IMR-90 (cell line): ENCODE data around the gene ABHD12. TPM values are rescaled to one million over a fixed set of nuclear protein-coding genes. Genes with fewer than 3 reads are reported as not detected.

Experiments
- ATAC-seq: fragments of 200-7000 bp; cut with Tn5 transposase; 2 replicates; pipeline ENCODE4 v1.9.1; 2020; ENCODE audit warnings: low read depth, mild to moderate bottlenecking, moderate library complexity
- BruUV-seq: library from RNA; stranded (reverse); fragments of 400-500 nt; replicated peaks from 2 replicates; lab custom pipeline; 2021; lab: Mats Ljungman, UMichigan
- CTCF ChIA-PET: fragments of 300-600 bp; formaldehyde crosslinking; extraction: SDS; loops from one replicate; lab custom pipeline; 2021; ENCODE audit warnings: antibody characterized with exemption; lab: Yijun Ruan, JAX
- POLR2A ChIA-PET: fragments of 300-600 bp; sonication (Branson Sonifier 250); formaldehyde crosslinking; loops from one replicate; lab custom pipeline; 2022; ENCODE audit warnings: antibody characterized with exemption; ENCODE audit not compliant: unreplicated experiment; lab: Charles Lee
- DNase-seq: peaks from one replicate; pipeline ENCODE4 v3.0.0; 2013
- H2AFZ ChIP-seq: replicated peaks from 2 replicates; pipeline ENCODE3; 2013; ENCODE audit warnings: low read length, mild to moderate bottlenecking; ENCODE audit not compliant: poor library complexity
- H2AK5ac ChIP-seq: 2 replicates; pipeline ENCODE4 v1.6.1; 2013; ENCODE audit warnings: low read depth, low read length, inconsistent platforms
- H2AK9ac ChIP-seq: replicated peaks from 2 replicates; pipeline ENCODE3; 2013; ENCODE audit warnings: mild to moderate bottlenecking, low read depth, low read length, moderate library complexity; ENCODE audit not compliant: poor library complexity
- H2BK120ac ChIP-seq: 2 replicates; pipeline ENCODE4 v1.6.1; 2013; ENCODE audit warnings: low read depth, low read length, inconsistent platforms
- H2BK15ac ChIP-seq: 3 replicates; pipeline ENCODE4 v1.6.1; 2013; ENCODE audit warnings: low read depth, low read length, inconsistent platforms
- H2BK20ac ChIP-seq: 2 replicates; pipeline ENCODE4 v1.6.1; 2013; ENCODE audit warnings: low read depth, mild to moderate bottlenecking, inconsistent platforms, low read length, moderate library complexity
- H2BK5ac ChIP-seq: 2 replicates; pipeline ENCODE4 v1.6.1; 2013; ENCODE audit warnings: mild to moderate bottlenecking, low read depth, low read length, inconsistent platforms; ENCODE audit not compliant: poor library complexity, severe bottlenecking
- H3K14ac ChIP-seq: replicated peaks from 2 replicates; pipeline ENCODE4 v1.6.1; 2013; ENCODE audit warnings: low read depth, low read length, inconsistent platforms
- H3K18ac ChIP-seq: 2 replicates; pipeline ENCODE4 v1.6.1; 2013; ENCODE audit warnings: low read depth, low read length, control low read depth
- H3K23ac ChIP-seq: 2 replicates; pipeline ENCODE4 v1.6.1; 2013; ENCODE audit warnings: low read depth, low read length, inconsistent platforms
- H3K27ac ChIP-seq: 2 replicates; pipeline ENCODE4 v1.5.1; 2013; ENCODE audit warnings: mild to moderate bottlenecking, control low read depth, low read length; ENCODE audit not compliant: insufficient read depth
- H3K27me3 ChIP-seq: 2 replicates; pipeline ENCODE4 v1.6.1; 2013; ENCODE audit warnings: low read length; ENCODE audit not compliant: control insufficient read depth, insufficient read depth
- H3K36me3 ChIP-seq: 2 replicates; pipeline ENCODE4 v1.6.1; 2013; ENCODE audit warnings: low read length, mixed read lengths; ENCODE audit not compliant: control insufficient read depth, insufficient read depth
- H3K4ac ChIP-seq: 2 replicates; pipeline ENCODE4 v1.6.1; 2013; ENCODE audit warnings: low read depth, low read length, inconsistent platforms
- H3K4me1 ChIP-seq: 2 replicates; pipeline ENCODE4 v1.6.1; 2013; ENCODE audit warnings: low read length, mixed read lengths; ENCODE audit not compliant: control insufficient read depth, insufficient read depth
- H3K4me2 ChIP-seq: 2 replicates; pipeline ENCODE4 v1.6.1; 2013; ENCODE audit warnings: low read depth, mild to moderate bottlenecking, control low read depth, low read length, moderate library complexity
- H3K4me3 ChIP-seq: 2 replicates; pipeline ENCODE4 v1.5.1; 2013; ENCODE audit warnings: low read depth, mild to moderate bottlenecking, control low read depth, low read length, moderate library complexity; ENCODE audit not compliant: insufficient read depth
- H3K56ac ChIP-seq: 2 replicates; pipeline ENCODE4 v1.6.1; 2013; ENCODE audit warnings: low read length, inconsistent platforms; ENCODE audit not compliant: insufficient read depth; ENCODE audit errors: extremely low read depth
- H3K79me1 ChIP-seq, 2 experiments: 2 replicates each; pipeline ENCODE4 v1.6.1; 2013; ENCODE audit warnings: low read length in 2 of 2, inconsistent platforms in 1 of 2, low read depth in 1 of 2
- H3K9ac ChIP-seq: 2 replicates; pipeline ENCODE4 v1.6.1; 2013; ENCODE audit warnings: low read depth, low read length, control low read depth
- H3K9me1 ChIP-seq: 2 replicates; pipeline ENCODE4 v1.6.1; 2013; ENCODE audit warnings: low read length, inconsistent platforms; ENCODE audit not compliant: insufficient read depth
- H3K9me3 ChIP-seq: 2 replicates; pipeline ENCODE4 v1.6.1; 2013; ENCODE audit warnings: low read length; ENCODE audit not compliant: control insufficient read depth, insufficient read depth
- H4K20me1 ChIP-seq: 2 replicates; pipeline ENCODE4 v1.6.1; 2013; ENCODE audit warnings: low read length, inconsistent platforms; ENCODE audit not compliant: insufficient read depth
- H4K5ac ChIP-seq: 2 replicates; pipeline ENCODE4 v1.6.1; 2013; ENCODE audit warnings: mild to moderate bottlenecking, low read depth, low read length, control low read depth
- H4K8ac ChIP-seq, 2 experiments: 2 replicates each; pipeline ENCODE4 v1.6.1; 2013; ENCODE audit warnings: low read depth in 2 of 2, low read length in 2 of 2, control low read depth in 1 of 2, inconsistent platforms in 1 of 2
- H4K91ac ChIP-seq: 2 replicates; pipeline ENCODE4 v1.6.1; 2013; ENCODE audit warnings: low read depth, low read length, inconsistent platforms; ENCODE audit not compliant: insufficient read depth
- CHD1 ChIP-seq: IDR thresholded peaks from 2 replicates; pipeline ENCODE4 v1.6.1; 2012; ENCODE audit warnings: low read depth, low read length, improper control_type of control experiment
- WGBS, 2 experiments: methylation state at CpG; one replicate each; pipeline versions ENCODE4 v1.1.5 to v1.1.7; 2013; ENCODE audit warnings: missing lambda C conversion rate in 2 of 2; ENCODE audit not compliant: insufficient read length in 1 of 2; ENCODE audit errors: extremely low coverage in 2 of 2; 5-methylcytosine and 5-hydroxymethylcytosine counted together
- dilution Hi-C: fragments of 300-500 bp; cut with HindIII; formaldehyde crosslinking; loops from one replicate; pipeline ENCODE4 v1.14.3; 2018; ENCODE audit warnings: low sequenced_read_pairs; ENCODE audit not compliant: unreplicated experiment
- in situ Hi-C: fragments of 300-500 bp; cut with MboI; formaldehyde crosslinking; loops from 3 replicates; pipeline ENCODE4 v1.14.3; 2019; ENCODE audit warnings: low sequenced_read_pairs, inconsistent platforms, mixed read lengths
- intact Hi-C: fragments of 100-400 bp; cut with micrococcal nuclease; formaldehyde crosslinking; loops from 2 replicates; pipeline ENCODE4 v1.10.0; 2022
- polyA plus RNA-seq, 3 experiments: library from polyadenylated mRNA; depleted of rRNA; stranded (reverse); fragments of >200 nt; gene quantifications; 2 replicates each; pipeline ENCODE4 v1.2.3, GENCODE V29; 2012; ENCODE audit warnings: low replicate concordance in 1 of 3
- total RNA-seq: library from RNA; depleted of rRNA; stranded (reverse); fragments of >200 nt; gene quantifications from 2 replicates; pipeline ENCODE4 v1.2.3, GENCODE V29; 2012

ABHD12 gene
- total and polyA plus RNA-seq, 2 of the 4 experiments (the other 2 are of a cell fraction) = 80.7 to 108 TPM

- Histone ChIP-seq H3K4me1 (peaks cover 13% of the 10 kb centered on the region), H3K18ac (no peak overlapping the region), H4K91ac (no peak overlapping the region), H3K9ac (no peak overlapping the region), H3K4me3 (no peak overlapping the region), H2BK5ac (no peak overlapping the region), H3K4ac (no peak overlapping the region), H2BK20ac (no peak overlapping the region), H2AK9ac (no peak overlapping the region), H3K27me3 (no peaks in the 10 kb centered on the region), H3K79me1 (peaks cover 49 to 93% of the 10 kb centered on the region in 2 experiments), H4K5ac (no peak overlapping the region), H2BK120ac (no peak overlapping the region), H3K9me3 (no peaks in the 10 kb centered on the region), H3K27ac (no peak overlapping the region), H3K23ac (no peak overlapping the region), H3K9me1 (peaks cover 37% of the 10 kb centered on the region), H4K20me1 (peaks cover 38% of the 10 kb centered on the region), H3K36me3 (peaks cover 4% of the 10 kb centered on the region; the same call in 1 of the 2 replicates), H3K14ac (no peak overlapping the region), H2AK5ac (no peak overlapping the region), H3K56ac (no peak overlapping the region), H2AFZ (no peak overlapping the region), H2BK15ac (no peak overlapping the region), H4K8ac (peak overlapping the region in 1 of 2 experiments; percentile 15; a peak in 1 of 4 replicates), H3K4me2 (no peak overlapping the region)
- BruUV-seq = no TSS peak
- in situ Hi-C loops (loop anchor here (25.0 kb wide), 1 partner anchor 741 kb away; no protein-coding TSS in a partner anchor), dilution Hi-C loops (no loop called here), intact Hi-C loops (no loop called here)
- TF ChIP-seq CHD1 = no peak
- POLR2A ChIA-PET = no interaction called here
- no peak for ATAC-seq
- WGBS, 2 experiments = 100% methylated on average over 3 of the region's 5 CpGs; no CpG with 5 or more reads in 1 of the 2 experiments
- no peak for DNase-seq
- CTCF ChIA-PET = interaction anchor here (0.7 kb wide), 1 partner anchor 145 kb away, joined by 3 read pairs; no protein-coding TSS in a partner anchor
Observed at GRCh38 chr20:25378189-25378883, 12.3 kb downstream of the ABHD12 start.
